ENCODE results near the gene PALM. TPM values are rescaled to one million over a fixed set of nuclear protein-coding genes. Genes with fewer than 3 reads are reported as not detected.

PALM gene
- total RNA-seq, 6 experiments from 2014 or later: 4.6 to 12.7 (median 7.1) TPM

GRCh38 chr19:792306-792885 lies 83.7 kb downstream of the PALM start:
- no peak for TF ChIP-seq CTCF (IDR thresholded peaks at IDR 0.05)
- no peak for TF ChIP-seq POLR2A (IDR thresholded peaks at IDR 0.05)
- peak overlapping the region in 2 of 3 donors; percentile 15 to 38 for H3K27ac ChIP-seq

GRCh38 chr19:793806-794205 lies 85.1 kb downstream of the PALM start:
- ATAC-seq (no peak), DNase-seq (no peak)
- Histone ChIP-seq H3K4me3 (no peak overlapping the region), H3K36me3 (no peaks in the 10 kb centered on the region), H3K4me1 (no peaks in the 10 kb centered on the region), H3K27ac (no peak overlapping the region), H3K9me3 (no peaks in the 10 kb centered on the region), H3K27me3 (no peaks in the 10 kb centered on the region)
- no CpG with 5 or more reads among the region's 12 CpGs for WGBS (ENCODE audit: insufficient coverage, low coverage, low lambda C conversion rate, missing lambda C conversion rate)
- intact Hi-C loops (cut with DNase I): no loop called here
- no peak for TF ChIP-seq CTCF (IDR thresholded peaks at IDR 0.05)
- TF ChIP-seq POLR2A (IDR thresholded peaks at IDR 0.05): no peak

More at GRCh38 chr19:792306-792885, 83.7 kb downstream of the PALM start:
- ATAC-seq: no peak
- 75% methylated on average over 2 of the region's 16 CpGs for whole genome bisulfite sequencing (ENCODE audit: insufficient coverage, low coverage, low lambda C conversion rate, missing lambda C conversion rate)
- DNase-seq: peak in 1 of 3 donors; percentile 28
- H3K9me3 ChIP-seq: no peaks in the 10 kb centered on the region
- H3K4me1 ChIP-seq: no peaks in the 10 kb centered on the region
- intact Hi-C loops (cut with DNase I): no loop called here
- H3K27me3 ChIP-seq: no peaks in the 10 kb centered on the region
- no peak overlapping the region for H3K4me3 ChIP-seq
- no peaks in the 10 kb centered on the region for H3K36me3 ChIP-seq

GRCh38 chr19:795073-795611 lies 86.4 kb downstream of the PALM start:
- peaks cover 0 to 12% (median 6%) of the 10 kb centered on the region in 4 donors for H3K4me1 ChIP-seq
- no peaks in the 10 kb centered on the region for H3K27me3 ChIP-seq
- intact Hi-C loops (cut with DNase I): no loop called here
- peaks cover 0 to 4% (median 0%) of the 10 kb centered on the region in 4 donors for H3K36me3 ChIP-seq
- ATAC-seq (no peak), DNase-seq (peak in 1 of 3 donors; percentile 34)
- TF ChIP-seq CTCF (IDR thresholded peaks at IDR 0.05) (no peak), POLR2A (IDR thresholded peaks at IDR 0.05) (no peak)
- no CpG with 5 or more reads among the region's 28 CpGs for WGBS (ENCODE audit: insufficient coverage, low coverage, low lambda C conversion rate, missing lambda C conversion rate)
- no peak overlapping the region for H3K4me3 ChIP-seq
- no peak overlapping the region for H3K27ac ChIP-seq
- no peaks in the 10 kb centered on the region for H3K9me3 ChIP-seq

- intact Hi-C loops (cut with DNase I): no loop called here
- H3K4me1 ChIP-seq: peaks cover 0 to 20% (median 12%) of the 10 kb centered on the region in 4 donors
- TF ChIP-seq CTCF (IDR thresholded peaks at IDR 0.05): no peak
- TF ChIP-seq POLR2A (IDR thresholded peaks at IDR 0.05): no peak
- peak in 1 of 3 donors; percentile 38 for DNase-seq
- H3K27me3 ChIP-seq: no peaks in the 10 kb centered on the region
- no peaks in the 10 kb centered on the region for H3K9me3 ChIP-seq
- peaks cover 0 to 5% (median 2%) of the 10 kb centered on the region in 4 donors for H3K36me3 ChIP-seq
- 0% methylated on average over 1 of the region's 39 CpGs for WGBS (ENCODE audit: insufficient coverage, low coverage, low lambda C conversion rate, missing lambda C conversion rate)
- peak overlapping the region in 1 of 3 donors; percentile 85 for H3K27ac ChIP-seq
- no peak for ATAC-seq
- H3K4me3 ChIP-seq: peak overlapping the region; percentile 69 to 87 (median 71)
These were observed 87.2 kb downstream of the PALM start for GRCh38 chr19:795691-796581.
